CD4-positive, alpha-beta T cell (primary cell): ENCODE results near the gene CPED1. TPM values are rescaled to one million over a fixed set of nuclear protein-coding genes. Genes with fewer than 3 reads are reported as not detected.

ENCODE experiments used
- ATAC-seq: fragments of 200-7000 bp; cut with Tn5 transposase; one replicate; pipeline ENCODE4 v1.10.0; 2022; ENCODE audit warnings: mild to moderate bottlenecking; ENCODE audit not compliant: poor library complexity
- CTCF ChIA-PET: fragments of 350-600 bp; sonication (Branson Sonifier 250); formaldehyde crosslinking; loops from one replicate; lab custom pipeline; 2021; ENCODE audit warnings: antibody characterized with exemption, inconsistent platforms; lab: Charles Lee
- POLR2A ChIA-PET: fragments of 350-600 bp; sonication (Branson Sonifier 250); formaldehyde crosslinking; loops from one replicate; lab custom pipeline; 2021; ENCODE audit warnings: antibody characterized with exemption, inconsistent platforms; lab: Charles Lee
- DNase-seq, 14 experiments: peaks; one replicate each; pipeline ENCODE4 v3.0.0-alpha.2; 2013 to 2020; ENCODE audit warnings: mixed read lengths in 2 of 14
- H3K27ac ChIP-seq, 2 donors: one replicate each; pipeline versions ENCODE4 v1.5.1 to v1.7.0; 2013; ENCODE audit warnings: low read length in 2 of 2, low read depth in 1 of 2, mild to moderate bottlenecking in 1 of 2
- H3K27me3 ChIP-seq, 2 experiments: 1 replicate in 1 of 2; 2 replicates in 1 of 2; pipeline versions ENCODE4 v1.6.1 to v1.7.0; 2013; ENCODE audit warnings: low read length in 2 of 2, control low read depth in 1 of 2, mild to moderate bottlenecking in 1 of 2, moderate library complexity in 1 of 2; ENCODE audit not compliant: insufficient read depth in 2 of 2, control insufficient read depth in 1 of 2
- H3K36me3 ChIP-seq: one replicate; pipeline ENCODE4 v1.6.1; 2013; ENCODE audit warnings: low read length, control low read depth; ENCODE audit not compliant: insufficient read depth
- H3K4me1 ChIP-seq: one replicate; pipeline ENCODE4 v1.6.1; 2013; ENCODE audit warnings: low read length, control low read depth; ENCODE audit not compliant: insufficient read depth
- H3K4me3 ChIP-seq: one replicate; pipeline ENCODE4 v1.5.1; 2013; ENCODE audit warnings: mild to moderate bottlenecking, low read length, moderate library complexity
- H3K9me3 ChIP-seq, 2 experiments: 1 replicate in 1 of 2; 2 replicates in 1 of 2; pipeline versions ENCODE4 v1.6.1 to v1.7.0; 2013; ENCODE audit warnings: low read length in 2 of 2, mild to moderate bottlenecking in 2 of 2, control low read depth in 1 of 2, moderate library complexity in 1 of 2; ENCODE audit not compliant: control insufficient read depth in 1 of 2, insufficient read depth in 1 of 2
- H3K27ac Mint-ChIP-seq: one replicate; pipeline ENCODE4 v1.8.0; 2020; ENCODE audit warnings: mixed read lengths
- H3K27me3 Mint-ChIP-seq: one replicate; pipeline ENCODE4 v1.8.0; 2021; ENCODE audit warnings: mixed read lengths
- H3K36me3 Mint-ChIP-seq: one replicate; pipeline ENCODE4 v1.8.0; 2021; ENCODE audit warnings: low read depth, mixed read lengths
- H3K4me1 Mint-ChIP-seq: one replicate; pipeline ENCODE4 v1.8.0; 2021; ENCODE audit warnings: low read depth, mixed read lengths
- H3K4me3 Mint-ChIP-seq: one replicate; pipeline ENCODE4 v1.8.0; 2020; ENCODE audit warnings: mild to moderate bottlenecking, mixed read lengths
- H3K9me3 Mint-ChIP-seq: one replicate; pipeline ENCODE4 v1.8.0; 2020; ENCODE audit warnings: mixed read lengths
- CTCF ChIP-seq: fragments of 200-600 bp; IDR thresholded peaks from one replicate; pipeline ENCODE4 v1.8.0; 2022; ENCODE audit warnings: antibody characterized with exemption, mild to moderate bottlenecking
- intact Hi-C, 2 experiments: fragments of 100-400 bp; cut with DNase I in 1 of 2; cut with micrococcal nuclease in 1 of 2; formaldehyde crosslinking; loops; one replicate each; pipeline versions ENCODE4 v1.15.1 to v1.9.0; 2023 to 2025; cut with DNase I, micrococcal nuclease
- total RNA-seq, 174 experiments: library from RNA in 2 of 174; stranded (reverse) in 2 of 174; gene quantifications; one replicate each; pipeline ENCODE4 v1.2.3 and lab custom pipeline; 2021 to 2026

The CPED1 gene
- total RNA-seq, 2 experiments from 2014 or later, result 0.08 to 0.19 TPM

- Mint-ChIP-seq H3K27ac (no peak overlapping the region), H3K9me3 (no peaks in the 10 kb centered on the region), H3K4me1 (no peaks in the 10 kb centered on the region), H3K27me3 (peaks cover 23% of the 10 kb centered on the region), H3K36me3 (no peaks in the 10 kb centered on the region), H3K4me3 (no peak overlapping the region)
- Histone ChIP-seq H3K27me3 (peaks cover 0 to 8% of the 10 kb centered on the region in 2 experiments), H3K4me1 (no peaks in the 10 kb centered on the region), H3K9me3 (no peaks in the 10 kb centered on the region), H3K27ac (no peak overlapping the region), H3K36me3 (no peaks in the 10 kb centered on the region), H3K4me3 (no peak overlapping the region)
- no peak for ATAC-seq
- TF ChIP-seq CTCF, result no peak
- DNase-seq, result no peak
- ChIA-PET POLR2A (no interaction called here), CTCF (no interaction called here)
- intact Hi-C loops, result no loop called here
Observed at GRCh38 chr7:121303422-121304101, 315.1 kb downstream of the CPED1 start.

DNA sequence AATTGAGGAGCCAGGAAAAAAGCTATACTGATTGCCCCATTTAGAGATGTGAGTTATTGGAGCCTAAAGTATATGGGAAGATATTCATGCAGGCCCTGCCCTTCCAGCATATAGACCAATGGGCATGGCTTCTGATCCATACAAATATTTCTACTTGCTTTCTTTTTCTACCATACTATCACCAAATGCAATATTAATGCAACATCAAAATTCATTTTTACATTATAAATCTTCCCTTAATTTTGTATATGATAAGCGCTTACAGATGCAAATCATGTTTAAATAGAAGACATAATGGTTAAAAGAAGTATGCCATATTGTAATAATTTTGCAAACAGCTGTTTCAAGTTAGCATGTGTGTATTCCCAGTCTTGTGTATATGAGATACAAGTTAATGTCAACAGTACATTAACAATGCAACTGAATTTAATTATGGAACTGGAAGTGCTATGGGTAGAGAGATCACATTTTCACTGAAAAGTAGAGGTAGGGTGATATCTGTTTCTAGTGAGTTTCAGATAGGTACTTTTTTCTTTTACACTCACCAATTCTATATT, 315.7 kb downstream of the CPED1 start:
- peaks cover 0 to 8% of the 10 kb centered on the region in 2 experiments for H3K27me3 ChIP-seq
- H3K4me1 ChIP-seq, result no peaks in the 10 kb centered on the region
- Mint-ChIP-seq H3K4me1 (no peaks in the 10 kb centered on the region), H3K27ac (no peak overlapping the region), H3K36me3 (no peaks in the 10 kb centered on the region), H3K27me3 (peaks cover 26% of the 10 kb centered on the region), H3K4me3 (no peak overlapping the region), H3K9me3 (no peaks in the 10 kb centered on the region)
- no peaks in the 10 kb centered on the region for H3K9me3 ChIP-seq
- no peak overlapping the region for H3K27ac ChIP-seq
- intact Hi-C loops, result no loop called here
- ATAC-seq, result no peak
- no peak for TF ChIP-seq CTCF
- POLR2A ChIA-PET, result no interaction called here
- no peaks in the 10 kb centered on the region for H3K36me3 ChIP-seq
- CTCF ChIA-PET, result no interaction called here
- no peak for DNase-seq
- no peak overlapping the region for H3K4me3 ChIP-seq

GRCh38 chr7:121305109-121305508, 316.6 kb downstream of the CPED1 start:
- Histone ChIP-seq H3K27me3 (peaks cover 0 to 8% of the 10 kb centered on the region in 2 experiments), H3K9me3 (no peaks in the 10 kb centered on the region), H3K4me3 (no peak overlapping the region), H3K27ac (no peak overlapping the region), H3K4me1 (no peaks in the 10 kb centered on the region), H3K36me3 (no peaks in the 10 kb centered on the region)
- DNase-seq (no peak), ATAC-seq (no peak)
- intact Hi-C loops, result no loop called here
- H3K4me3 Mint-ChIP-seq, result no peak overlapping the region
- no peak overlapping the region for H3K27ac Mint-ChIP-seq
- no peaks in the 10 kb centered on the region for H3K36me3 Mint-ChIP-seq
- no peaks in the 10 kb centered on the region for H3K4me1 Mint-ChIP-seq
- CTCF ChIA-PET, result no interaction called here
- H3K27me3 Mint-ChIP-seq, result peaks cover 26% of the 10 kb centered on the region
- no peak for TF ChIP-seq CTCF
- POLR2A ChIA-PET, result no interaction called here
- no peaks in the 10 kb centered on the region for H3K9me3 Mint-ChIP-seq
